Measurements from ENCODE around the gene MYG1. TPM values are rescaled to one million over a fixed set of nuclear protein-coding genes. Genes with fewer than 3 reads are reported as not detected.

The MYG1 gene
- total RNA-seq, 2 experiments from 2014 or later = 30.9 to 33.8 TPM

GRCh38 chr12:53302903-53303302 lies 3.4 kb downstream of the MYG1 start:
- no peak overlapping the region for H3K27ac ChIP-seq (ENCODE audit: low read depth in 1 of 2, low read length in 2 of 2)
- peaks cover 50% of the 10 kb centered on the region for H3K4me1 Mint-ChIP-seq (ENCODE audit: low read depth)
- H3K9me3 Mint-ChIP-seq = no peaks in the 10 kb centered on the region
- intact Hi-C loops (cut with DNase I, micrococcal nuclease) = no loop called here
- H3K4me1 ChIP-seq (ENCODE audit: insufficient read depth, low read length) = peaks cover 43% of the 10 kb centered on the region
- peaks cover 86% of the 10 kb centered on the region for H3K36me3 Mint-ChIP-seq (ENCODE audit: low read depth)
- DNase-seq = no peak
- peak overlapping the region; percentile 31 for H3K27ac Mint-ChIP-seq
- no peaks in the 10 kb centered on the region for H3K27me3 ChIP-seq (ENCODE audit: control insufficient read depth in 1 of 2, insufficient read depth in 2 of 2, low read length in 2 of 2)
- H3K4me3 ChIP-seq (ENCODE audit: low read length) = no peak overlapping the region
- no peak for TF ChIP-seq CTCF (IDR thresholded peaks at IDR 0.05)
- peak overlapping the region; percentile 98 for H3K4me3 Mint-ChIP-seq
- CTCF ChIA-PET = interaction anchor here (1.4 to 2.0 kb wide), 2 partner anchors 18 to 21 kb away, joined by 4 to 6 read pairs; partner anchors contain the start of gene AAAS
- no peaks in the 10 kb centered on the region for H3K27me3 Mint-ChIP-seq
- POLR2A ChIA-PET = interaction anchor here (1.3 to 1.9 kb wide), 2 partner anchors 18 to 76 kb away, joined by 4 to 6 read pairs; partner anchors contain the start of genes AAAS and SP1
- no peak for ATAC-seq (ENCODE audit: poor library complexity)
- H3K36me3 ChIP-seq (ENCODE audit: insufficient read depth, low read length) = peaks cover 51% of the 10 kb centered on the region
- no peaks in the 10 kb centered on the region for H3K9me3 ChIP-seq (ENCODE audit: control insufficient read depth in 1 of 2, insufficient read depth in 1 of 2, low read length in 2 of 2)

GRCh38 chr12:53306826-53307225 lies 7.3 kb downstream of the MYG1 start:
- no peak for ATAC-seq (ENCODE audit: poor library complexity)
- peaks cover 72% of the 10 kb centered on the region for H3K36me3 ChIP-seq (ENCODE audit: insufficient read depth, low read length)
- no peaks in the 10 kb centered on the region for H3K9me3 Mint-ChIP-seq
- TF ChIP-seq CTCF (IDR thresholded peaks at IDR 0.05) = no peak
- peaks cover 16% of the 10 kb centered on the region for H3K4me1 Mint-ChIP-seq (ENCODE audit: low read depth)
- no peaks in the 10 kb centered on the region for H3K27me3 ChIP-seq (ENCODE audit: control insufficient read depth in 1 of 2, insufficient read depth in 2 of 2, low read length in 2 of 2)
- peaks cover 15% of the 10 kb centered on the region for H3K4me1 ChIP-seq (ENCODE audit: insufficient read depth, low read length)
- intact Hi-C loops (cut with DNase I, micrococcal nuclease) = no loop called here
- ChIA-PET POLR2A (no interaction called here), CTCF (no interaction called here)
- no peaks in the 10 kb centered on the region for H3K27me3 Mint-ChIP-seq
- no peak for DNase-seq
- no peak overlapping the region for H3K27ac ChIP-seq (ENCODE audit: low read depth in 1 of 2, low read length in 2 of 2)
- H3K4me3 Mint-ChIP-seq = no peak overlapping the region
- H3K27ac Mint-ChIP-seq = no peak overlapping the region
- peaks cover 83% of the 10 kb centered on the region for H3K36me3 Mint-ChIP-seq (ENCODE audit: low read depth)
- H3K4me3 ChIP-seq (ENCODE audit: low read length) = no peak overlapping the region
- H3K9me3 ChIP-seq (ENCODE audit: control insufficient read depth in 1 of 2, insufficient read depth in 1 of 2, low read length in 2 of 2) = no peaks in the 10 kb centered on the region

DNA sequence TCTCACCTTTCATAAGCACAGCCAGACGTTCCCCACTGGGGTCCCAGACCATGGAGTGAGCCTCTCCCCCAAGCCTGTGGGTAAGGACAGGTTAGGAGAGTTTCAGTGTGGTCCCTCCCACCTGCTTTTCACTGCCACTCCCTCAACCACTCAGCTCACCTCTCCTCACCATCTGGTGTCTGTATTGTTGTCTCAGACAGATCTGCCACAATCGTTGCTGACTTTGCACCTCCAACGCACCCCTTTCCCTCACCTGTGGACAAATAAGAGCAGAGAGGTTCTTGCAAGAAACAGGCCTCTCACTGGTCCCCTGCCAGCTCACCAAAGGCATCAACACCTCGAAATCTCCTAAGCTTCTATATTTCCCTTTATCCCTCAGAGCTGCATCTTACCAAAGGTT lies 8.8 kb downstream of the MYG1 start:
- H3K9me3 Mint-ChIP-seq = no peaks in the 10 kb centered on the region
- no peaks in the 10 kb centered on the region for H3K9me3 ChIP-seq (ENCODE audit: control insufficient read depth in 1 of 2, insufficient read depth in 1 of 2, low read length in 2 of 2)
- DNase-seq (no peak), ATAC-seq (ENCODE audit: poor library complexity) (no peak)
- intact Hi-C loops (cut with DNase I, micrococcal nuclease) = no loop called here
- no peak overlapping the region for H3K4me3 Mint-ChIP-seq
- H3K27ac Mint-ChIP-seq = no peak overlapping the region
- ChIA-PET CTCF (no interaction called here), POLR2A (interaction anchor here (1.1 kb wide), 1 partner anchor 149 kb away, joined by 3 read pairs; no protein-coding TSS in a partner anchor)
- peaks cover 62% of the 10 kb centered on the region for H3K36me3 ChIP-seq (ENCODE audit: insufficient read depth, low read length)
- H3K4me3 ChIP-seq (ENCODE audit: low read length) = no peak overlapping the region
- H3K27me3 Mint-ChIP-seq = no peaks in the 10 kb centered on the region
- H3K36me3 Mint-ChIP-seq (ENCODE audit: low read depth) = peaks cover 71% of the 10 kb centered on the region
- H3K27me3 ChIP-seq (ENCODE audit: control insufficient read depth in 1 of 2, insufficient read depth in 2 of 2, low read length in 2 of 2) = no peaks in the 10 kb centered on the region
- no peak for TF ChIP-seq CTCF (IDR thresholded peaks at IDR 0.05)
- no peak overlapping the region for H3K27ac ChIP-seq (ENCODE audit: low read depth in 1 of 2, low read length in 2 of 2)
- H3K4me1 Mint-ChIP-seq (ENCODE audit: low read depth) = peaks cover 3% of the 10 kb centered on the region
- peaks cover 4% of the 10 kb centered on the region for H3K4me1 ChIP-seq (ENCODE audit: insufficient read depth, low read length)

Measured in CD4-positive, alpha-beta T cell (primary cell).